SK-N-SH treated with all-trans-retinoic acid at 6 μM for 48 hours (cell line): ENCODE data around the gene CPAMD8.

Experiments used
- CREB5 ChIP-seq: fragments of 250-450 bp; sonication (Bioruptor Pico); IDR thresholded peaks from 2 replicates; pipeline ENCODE4 v1.5.1; 2020; ENCODE audit warnings: low read depth, mild to moderate bottlenecking, moderate library complexity
- CSDC2 ChIP-seq: fragments of 250-450 bp; sonication (Bioruptor Pico); IDR thresholded peaks from 2 replicates; pipeline ENCODE4 v1.5.0; 2020; ENCODE audit warnings: mild to moderate bottlenecking, moderate library complexity
- GLIS3 ChIP-seq: fragments of 250-450 bp; sonication (Bioruptor Pico); IDR thresholded peaks from 2 replicates; pipeline ENCODE4 v1.5.0; 2020; ENCODE audit warnings: mild to moderate bottlenecking, moderate library complexity
- ISL1 ChIP-seq: fragments of 250-450 bp; sonication (Bioruptor Pico); IDR thresholded peaks from 2 replicates; pipeline ENCODE4 v2.1.2; 2022; ENCODE audit warnings: mild to moderate bottlenecking, moderate library complexity
- SNAI2 ChIP-seq: fragments of 250-450 bp; sonication (Bioruptor Pico); IDR thresholded peaks from 2 replicates; pipeline ENCODE4 v1.5.0; 2020; ENCODE audit warnings: mild to moderate bottlenecking, moderate library complexity
- TCF4 ChIP-seq: fragments of 250-450 bp; sonication (Bioruptor Pico); IDR thresholded peaks from 2 replicates; pipeline ENCODE4 v1.8.0; 2021; ENCODE audit warnings: mild to moderate bottlenecking, moderate library complexity, borderline replicate concordance
- TOX ChIP-seq: fragments of 250-450 bp; sonication (Bioruptor Pico); IDR thresholded peaks from 2 replicates; pipeline ENCODE4 v1.8.0; 2021; ENCODE audit warnings: mild to moderate bottlenecking, moderate library complexity, borderline replicate concordance
- ZC3H10 ChIP-seq: fragments of 250-450 bp; sonication (Bioruptor Pico); IDR thresholded peaks from 2 replicates; pipeline ENCODE4 v1.5.1; 2021; ENCODE audit warnings: mild to moderate bottlenecking, moderate library complexity
- ZFP30 ChIP-seq: fragments of 450-650 bp; formaldehyde crosslinking; IDR thresholded peaks from 2 replicates; pipeline ENCODE4 v1.5.0; 2022; ENCODE audit warnings: mild to moderate bottlenecking, moderate library complexity

- no peak for TF ChIP-seq CSDC2 (CRISPR knock-in tag)
- no peak for TF ChIP-seq CREB5
- TF ChIP-seq SNAI2 (CRISPR knock-in tag) = no peak
- no peak for TF ChIP-seq TOX (CRISPR knock-in tag)
- TF ChIP-seq TCF4 (CRISPR knock-in tag) = no peak
- TF ChIP-seq GLIS3 (CRISPR knock-in tag) = no peak
- TF ChIP-seq ISL1 (CRISPR knock-in tag) = no peak
- no peak for TF ChIP-seq ZFP30 (CRISPR knock-in tag)
- TF ChIP-seq ZC3H10 (CRISPR knock-in tag) = no peak
These were observed 117.9 kb downstream of the CPAMD8 start for GRCh38 chr19:16908759-16909158.
